GM21723 (cell line): ENCODE measurements around the gene SLC66A3.

Experiments
- ATAC-seq: cut with Tn5 transposase; IDR thresholded peaks from one replicate; pipeline ENCODE4 v1.9.1; 2021; ENCODE audit warnings: mild to moderate bottlenecking, moderate library complexity; ENCODE audit not compliant: unreplicated experiment

SLC66A3 gene

DNA sequence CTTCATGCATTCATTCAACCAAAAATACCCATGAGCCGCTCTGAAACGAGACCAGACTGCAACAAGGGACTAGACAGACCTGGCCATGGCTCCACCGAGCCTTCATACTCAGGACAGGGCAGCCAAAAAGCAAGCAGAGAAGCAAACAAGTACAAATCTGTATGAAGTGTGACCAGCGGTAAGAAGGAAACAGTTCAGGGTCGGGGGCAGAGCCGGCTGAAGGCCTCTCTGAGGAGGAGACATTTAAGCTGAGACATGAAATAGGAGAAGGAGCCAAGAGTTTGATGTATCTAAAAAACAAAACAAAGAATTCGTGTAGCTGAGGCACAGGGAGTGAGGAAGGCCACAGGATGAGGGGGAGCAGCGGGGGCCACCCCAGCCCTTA is 21.3 kb upstream of the SLC66A3 start:
- ATAC-seq: no peak

DNA sequence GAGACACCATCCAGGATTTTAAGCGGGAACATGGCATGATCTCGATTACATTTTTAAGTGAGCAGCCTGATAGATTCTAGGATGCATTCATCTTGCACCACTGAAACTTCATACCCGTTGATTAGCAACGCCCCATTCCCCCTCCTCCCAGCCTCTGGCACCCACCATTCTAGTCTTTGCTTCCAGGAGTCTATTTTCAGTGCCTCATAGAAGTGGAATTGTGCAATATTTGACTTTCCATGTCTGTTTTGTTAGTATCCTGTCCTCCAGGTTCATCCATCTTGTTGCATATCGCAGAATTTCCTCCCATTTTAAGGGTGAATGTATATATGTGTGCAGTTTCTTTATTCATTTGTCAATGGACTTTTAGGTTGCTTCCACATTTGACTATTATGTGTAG is 20.9 kb upstream of the SLC66A3 start:
- ATAC-seq: no peak

DNA sequence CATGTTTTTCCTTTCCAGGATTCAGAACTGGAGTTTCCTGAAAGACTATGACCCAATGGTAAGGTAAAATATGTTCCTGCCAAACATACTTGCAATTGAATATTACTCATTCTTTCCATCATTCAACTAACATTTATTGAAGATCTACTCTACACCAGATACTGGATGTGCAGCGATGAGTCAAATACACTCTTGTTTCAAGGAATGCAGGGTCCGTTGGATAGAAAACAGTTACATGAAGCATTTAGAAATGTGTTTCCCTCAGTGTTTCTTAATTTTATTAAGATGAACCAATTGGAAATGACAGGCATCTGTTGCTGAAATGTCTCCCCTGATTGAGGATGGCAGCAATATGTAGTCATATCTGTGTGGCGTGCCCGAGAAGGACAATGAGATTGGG is 14.8 kb upstream of the SLC66A3 start:
- no peak for ATAC-seq

DNA sequence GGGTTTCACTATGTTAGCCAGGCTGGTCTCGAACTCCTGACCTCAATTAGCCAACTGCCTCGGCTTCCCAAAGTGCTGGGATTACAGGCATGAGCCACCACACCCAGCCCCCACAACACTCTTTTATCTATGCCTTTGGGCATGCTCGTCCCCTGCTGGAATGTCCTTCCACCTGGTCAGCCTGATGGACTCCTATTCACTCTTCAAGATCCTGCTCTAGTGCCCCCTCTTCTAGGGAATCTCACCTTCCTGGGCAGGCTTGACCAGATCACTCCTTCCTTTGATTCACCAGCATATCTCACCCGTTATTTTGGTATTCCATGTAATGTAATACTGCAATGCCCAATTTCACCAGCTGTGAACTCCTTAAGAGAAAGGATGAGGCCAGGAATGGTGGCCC is 13.9 kb upstream of the SLC66A3 start:
- ATAC-seq: no peak

DNA sequence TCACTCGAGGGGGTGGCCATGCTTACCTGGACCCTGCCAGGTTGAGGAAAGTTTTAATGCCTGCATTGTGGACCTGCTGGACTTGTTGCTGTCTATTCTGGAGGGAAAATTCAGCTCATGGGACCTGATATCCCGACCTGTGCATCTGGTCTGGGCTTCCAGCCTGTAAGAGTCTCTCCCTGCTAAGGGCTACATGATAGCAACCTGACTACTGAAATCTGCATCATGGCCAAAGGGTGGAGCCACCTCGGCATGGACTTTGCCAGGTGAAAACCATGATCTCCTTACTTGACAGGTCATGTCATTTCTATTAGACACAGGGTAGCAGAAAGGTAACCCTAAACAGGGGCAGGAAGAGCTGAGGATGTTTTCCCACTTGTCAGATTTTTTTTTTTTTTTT is 12.9 kb upstream of the SLC66A3 start:
- no peak for ATAC-seq

DNA sequence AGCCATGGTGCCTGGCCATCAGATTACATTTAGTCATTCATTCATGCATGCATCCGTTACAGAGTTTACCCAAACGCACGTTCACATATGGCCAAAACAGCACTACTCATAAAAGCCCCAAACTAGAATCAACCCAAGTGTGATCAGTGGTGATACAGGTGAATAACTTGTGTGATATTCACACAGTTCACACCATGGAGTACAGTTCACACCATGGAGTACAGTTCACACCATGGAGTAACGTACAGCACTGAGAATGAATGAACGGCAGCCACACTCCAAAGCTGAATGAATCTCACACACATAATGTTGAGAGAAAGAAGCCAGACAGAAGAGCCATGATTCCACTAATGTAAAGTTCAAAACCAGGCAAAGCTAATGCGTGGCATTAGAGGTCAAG is 12.3 kb upstream of the SLC66A3 start:
- no peak for ATAC-seq

DNA sequence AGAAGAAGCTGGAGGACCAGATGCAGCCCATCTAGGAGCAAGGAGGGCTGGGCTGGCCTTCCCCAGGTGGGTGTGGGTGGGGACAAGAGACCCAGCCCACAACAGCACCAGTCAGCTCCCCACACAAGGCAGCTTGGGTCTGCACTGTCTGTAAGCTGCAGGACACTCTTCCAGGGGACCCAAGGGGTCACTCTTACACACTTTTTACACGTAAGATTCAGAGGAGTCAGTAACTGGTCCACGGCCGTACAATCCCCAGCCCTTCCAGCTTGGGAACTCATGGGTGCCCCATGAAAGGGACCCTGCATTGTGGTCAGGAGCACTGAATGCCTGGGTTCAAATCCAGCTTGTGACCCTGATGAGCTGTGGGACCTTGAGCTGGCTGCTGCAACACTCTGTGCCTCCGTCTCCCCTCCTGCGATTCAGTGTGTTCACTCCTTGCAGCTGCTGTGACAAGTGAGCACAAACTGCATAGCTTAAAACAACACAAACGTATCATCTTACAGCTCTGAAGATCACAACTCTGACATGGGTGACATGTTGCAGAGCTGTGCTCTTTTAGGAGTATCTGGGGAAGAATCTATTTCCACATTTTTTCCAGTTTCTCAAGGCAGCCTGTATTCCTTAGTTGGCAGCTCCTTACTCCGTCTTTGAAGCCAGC is 11.1 kb upstream of the SLC66A3 start:
- ATAC-seq: no peak

DNA sequence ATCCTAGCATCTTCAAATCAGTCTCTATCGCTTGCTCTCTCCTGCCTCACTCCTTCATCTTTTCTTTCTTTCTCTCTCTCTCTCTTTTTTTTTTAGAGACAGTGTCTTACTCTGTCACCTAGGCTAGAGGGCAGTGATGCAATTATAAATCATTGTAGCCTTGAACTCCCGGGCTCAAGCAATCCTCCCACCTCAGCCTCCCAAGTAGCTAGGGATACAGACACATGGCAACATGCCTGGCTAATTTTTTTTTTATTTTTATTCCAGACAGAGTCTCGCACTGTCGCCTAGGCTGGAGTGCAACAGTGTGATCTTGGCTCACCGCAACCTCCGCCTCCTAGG is 10.6 kb upstream of the SLC66A3 start:
- no peak for ATAC-seq

DNA sequence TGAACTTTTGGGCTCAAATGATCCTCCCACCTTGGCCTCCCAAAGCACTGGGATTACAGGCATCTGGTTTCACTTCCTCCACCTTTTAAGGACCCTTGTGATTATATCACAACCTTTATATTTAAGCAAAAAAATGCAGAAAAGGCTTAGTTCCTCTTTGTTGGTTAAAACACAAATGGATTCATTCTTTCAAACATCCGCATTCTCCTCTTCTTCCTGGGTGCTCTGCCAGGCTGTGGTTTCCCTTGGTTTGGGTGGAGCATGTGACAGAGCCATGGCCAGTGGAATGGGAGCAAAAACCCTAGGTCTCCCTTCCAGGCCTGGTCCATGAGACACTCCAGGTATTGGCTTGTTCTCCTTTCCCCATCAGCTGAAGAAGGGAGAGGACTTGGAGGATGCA is 9.9 kb upstream of the SLC66A3 start:
- ATAC-seq: no peak

DNA sequence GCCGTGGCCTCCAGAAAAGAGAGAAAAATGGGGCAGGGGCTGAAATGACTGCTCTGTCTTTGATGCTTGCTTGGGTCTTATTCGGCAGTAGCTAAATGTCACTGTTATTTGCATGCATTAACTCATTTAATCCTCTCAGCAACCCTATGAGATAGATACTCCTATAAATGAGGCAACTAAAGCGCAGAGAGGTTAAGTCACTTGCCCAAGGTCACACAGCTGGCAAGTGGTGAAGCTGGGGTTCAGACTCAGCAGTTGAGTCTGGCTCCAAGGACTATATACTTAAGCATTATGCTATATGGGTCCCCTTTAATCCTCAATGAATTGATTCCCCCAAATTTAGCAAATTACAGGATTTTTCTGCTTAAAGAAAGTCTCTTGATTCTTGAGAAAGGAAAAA is 9.2 kb upstream of the SLC66A3 start:
- no peak for ATAC-seq

DNA sequence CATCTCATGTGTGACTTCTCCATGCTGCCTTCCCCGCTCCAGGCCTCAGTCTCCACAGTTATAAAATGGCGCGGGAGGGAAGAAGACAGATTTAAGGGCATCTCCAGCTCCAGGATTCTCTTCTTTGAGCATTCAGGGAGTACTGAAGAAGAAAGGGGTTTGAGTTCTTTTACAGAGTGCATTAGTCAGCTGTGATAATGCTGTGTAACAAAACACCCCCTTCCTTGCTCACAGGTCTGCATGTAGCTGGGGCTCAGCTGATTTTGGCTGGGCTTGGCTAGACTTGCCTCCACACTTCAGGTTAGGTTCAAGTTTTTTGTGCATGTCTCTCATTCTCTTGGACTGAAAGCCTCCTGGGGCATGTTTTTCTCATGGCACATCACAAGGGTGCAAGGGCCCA is 8.0 kb upstream of the SLC66A3 start:
- no peak for ATAC-seq

DNA sequence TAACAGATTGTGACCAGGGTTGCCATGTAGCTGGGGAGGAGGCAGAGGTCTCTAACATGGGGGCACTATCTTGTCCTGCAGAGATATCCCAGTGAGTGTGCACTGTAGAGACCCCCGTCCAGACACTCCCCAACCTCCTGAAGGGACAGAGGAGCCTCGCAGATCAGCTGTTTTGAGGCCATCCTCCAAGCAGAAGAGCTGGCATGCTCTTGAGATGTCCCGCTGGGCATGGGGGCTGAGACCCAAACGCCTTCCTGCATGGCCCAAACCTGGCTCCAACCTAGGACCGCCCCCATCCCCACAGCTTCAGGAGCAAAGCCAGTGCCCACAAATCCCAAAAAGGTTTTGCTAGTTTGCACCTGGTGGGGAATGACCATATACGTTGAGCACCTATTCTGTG is 2.7 kb upstream of the SLC66A3 start:
- no peak for ATAC-seq

DNA sequence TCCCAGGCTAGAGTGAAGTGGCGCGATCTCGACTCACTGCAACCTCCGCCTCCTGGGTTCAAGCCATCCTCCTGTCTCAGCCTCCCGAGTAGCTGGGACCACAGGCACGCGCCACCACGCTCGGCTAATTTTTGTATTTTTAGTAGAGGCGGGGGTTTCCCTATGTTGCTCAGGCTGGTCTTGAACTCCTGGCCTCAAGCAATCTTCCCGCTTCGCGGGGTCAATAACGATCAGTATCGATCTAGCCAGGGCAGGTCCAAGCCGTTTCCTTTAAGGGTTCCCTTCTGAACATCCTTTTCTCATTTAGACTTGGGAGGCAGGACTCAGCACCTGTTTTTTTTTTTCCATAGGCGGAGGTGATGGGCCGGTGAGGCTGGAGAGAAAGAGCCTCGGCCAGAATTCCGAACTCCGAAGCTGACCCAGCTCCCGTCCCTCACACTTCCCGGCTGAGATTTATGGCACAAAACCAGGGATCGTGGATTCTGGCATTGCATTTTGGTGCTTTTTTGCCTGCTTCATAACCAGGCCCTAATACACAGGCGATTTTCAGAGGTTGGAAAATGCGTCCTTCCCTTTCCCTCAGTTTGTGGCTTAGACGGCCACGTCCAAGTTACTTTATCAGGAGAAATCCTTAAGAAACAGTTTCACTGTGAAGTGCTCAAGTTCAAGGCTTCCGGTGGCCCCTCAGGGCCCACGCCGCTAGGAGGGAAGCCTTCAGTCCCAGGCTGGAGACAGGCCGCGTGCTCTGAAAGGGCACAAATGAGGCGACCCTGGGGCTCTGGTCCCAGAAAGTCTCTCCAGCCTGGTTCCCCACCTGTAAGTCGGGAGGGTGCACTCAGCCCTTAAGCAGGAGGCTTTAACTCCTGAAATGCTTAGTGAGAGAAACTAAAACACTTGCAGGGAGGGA is 998 bp upstream of the SLC66A3 start:
- peak; percentile 22 for ATAC-seq

DNA sequence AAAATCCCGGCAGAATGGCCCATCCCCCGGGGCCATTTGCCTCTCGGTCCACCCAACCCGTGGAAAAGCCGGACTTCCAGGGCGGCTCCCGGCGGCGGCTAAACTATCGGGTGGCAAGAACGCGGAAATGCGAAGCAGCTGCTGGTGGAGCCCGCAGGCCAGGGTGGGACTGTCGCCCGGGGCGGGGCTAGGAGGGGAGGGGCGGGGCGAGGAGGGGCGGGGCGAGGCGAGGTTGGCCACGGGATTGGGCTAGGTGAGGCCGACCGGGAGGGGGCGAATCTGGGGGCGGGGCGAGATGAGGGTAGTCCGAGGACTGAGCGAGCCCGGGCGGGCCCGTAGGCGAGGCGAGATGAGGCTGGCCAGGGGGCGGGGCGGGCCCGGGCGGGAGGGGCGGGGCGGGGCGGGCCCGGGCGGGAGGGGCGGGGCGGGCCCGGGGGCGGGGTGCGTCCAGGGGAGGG is 315 bp upstream of the SLC66A3 start:
- ATAC-seq: peak; percentile 71

DNA sequence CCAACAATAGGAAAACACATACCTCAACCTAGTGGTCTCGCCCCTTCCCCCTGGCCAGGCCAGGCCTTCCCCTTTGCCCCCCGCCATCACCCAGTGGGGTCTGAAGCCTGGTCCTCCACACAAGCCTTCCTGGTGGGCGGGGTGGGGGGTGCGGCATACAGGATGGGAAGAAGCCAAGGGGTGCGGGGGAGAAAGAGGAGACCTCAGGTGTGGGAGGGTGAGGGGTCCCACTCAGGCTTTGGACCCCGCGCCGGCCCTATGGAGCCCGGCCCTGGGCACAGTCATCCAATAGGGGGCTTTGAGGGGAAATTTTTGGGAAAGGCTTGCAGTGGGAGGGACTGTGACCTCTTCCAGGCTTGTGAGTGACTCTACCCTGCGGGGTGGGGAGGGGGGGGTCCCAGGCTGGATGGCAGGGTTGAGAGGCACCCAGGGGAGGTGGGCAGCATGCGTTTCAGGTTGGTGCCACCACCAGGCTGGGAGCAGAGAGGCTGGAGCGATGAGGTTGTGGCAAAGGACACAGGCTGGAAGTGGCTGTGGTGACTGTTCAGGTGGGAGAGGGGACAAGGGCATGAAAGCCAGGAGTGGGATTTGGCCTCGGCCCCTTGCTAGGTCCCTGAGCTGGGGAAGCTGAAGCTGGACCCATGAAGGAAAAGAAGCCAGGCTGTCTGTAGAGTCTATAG is 1.3 kb downstream of the SLC66A3 start:
- ATAC-seq: no peak

DNA sequence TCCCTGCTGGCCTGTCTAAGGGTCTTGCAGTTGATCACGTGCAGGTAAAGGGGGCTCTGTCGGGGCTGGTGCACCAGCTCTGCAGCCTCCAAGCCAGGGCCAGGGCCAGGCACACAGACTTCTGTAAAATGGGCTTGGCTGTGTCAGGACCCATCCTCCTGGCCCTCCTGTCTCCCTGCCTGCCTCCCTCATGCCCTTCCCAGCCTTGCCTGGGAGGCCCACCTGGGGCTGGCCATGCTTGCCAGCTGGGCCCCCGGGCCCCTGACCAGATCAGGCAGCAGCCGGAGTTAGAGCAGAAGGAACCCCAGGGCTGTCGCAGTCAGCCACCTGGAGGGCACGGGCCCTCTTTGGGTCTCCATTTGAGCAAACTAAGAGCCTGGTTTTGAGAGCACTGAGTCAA is 2.0 kb downstream of the SLC66A3 start:
- no peak for ATAC-seq

DNA sequence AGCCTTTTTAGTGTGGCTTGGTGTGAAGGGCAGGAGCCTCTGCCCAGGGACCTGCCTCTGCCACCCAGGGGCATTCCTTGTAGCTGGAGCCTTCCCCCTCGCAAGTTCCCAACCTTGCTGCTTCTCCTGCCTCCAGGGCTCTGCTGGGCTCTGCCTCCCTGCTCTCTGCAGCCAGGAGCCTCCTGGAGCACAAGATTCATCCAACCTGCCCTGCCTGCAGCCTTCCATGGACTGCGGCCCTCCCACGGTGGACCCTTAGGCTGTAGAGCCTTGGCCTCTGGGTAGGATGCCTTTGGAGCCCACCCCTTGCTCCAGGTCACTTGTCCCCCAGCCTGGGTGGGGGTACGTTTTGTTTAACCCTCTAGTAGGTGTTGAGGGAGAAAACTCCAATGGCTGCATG is 2.5 kb downstream of the SLC66A3 start:
- ATAC-seq: no peak

DNA sequence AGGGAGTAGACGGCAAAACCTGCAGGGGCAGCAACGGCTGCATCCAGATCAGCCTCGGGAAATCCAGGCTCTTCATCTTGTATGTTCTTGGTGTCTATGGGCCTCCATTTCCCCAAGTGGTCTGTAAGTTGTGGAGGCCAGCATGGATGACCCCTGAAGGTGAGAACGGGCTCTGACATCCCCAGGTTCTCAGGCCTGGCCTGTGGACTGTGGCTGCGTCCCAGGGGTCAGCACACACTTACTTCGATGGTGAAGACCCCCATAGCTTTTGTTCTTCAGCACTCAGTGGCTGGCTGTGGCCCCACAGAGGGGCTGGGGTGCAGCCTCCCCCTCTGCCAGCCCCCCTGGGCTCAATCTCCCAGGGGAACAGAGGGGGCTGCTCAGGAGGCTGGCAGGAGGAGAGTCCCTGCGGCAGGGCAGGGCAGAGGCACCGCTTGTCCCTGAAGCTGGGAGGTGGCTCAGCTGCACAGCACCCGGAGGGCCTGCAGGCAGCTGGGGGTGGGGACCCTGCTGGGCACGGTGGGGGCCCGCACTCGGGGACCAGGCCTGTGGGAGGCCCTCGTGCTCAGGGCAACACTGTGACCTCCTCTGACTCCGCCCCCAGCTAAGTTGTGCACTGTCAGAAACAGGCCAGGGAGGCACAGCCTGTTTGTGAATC is 3.8 kb downstream of the SLC66A3 start:
- no peak for ATAC-seq

DNA sequence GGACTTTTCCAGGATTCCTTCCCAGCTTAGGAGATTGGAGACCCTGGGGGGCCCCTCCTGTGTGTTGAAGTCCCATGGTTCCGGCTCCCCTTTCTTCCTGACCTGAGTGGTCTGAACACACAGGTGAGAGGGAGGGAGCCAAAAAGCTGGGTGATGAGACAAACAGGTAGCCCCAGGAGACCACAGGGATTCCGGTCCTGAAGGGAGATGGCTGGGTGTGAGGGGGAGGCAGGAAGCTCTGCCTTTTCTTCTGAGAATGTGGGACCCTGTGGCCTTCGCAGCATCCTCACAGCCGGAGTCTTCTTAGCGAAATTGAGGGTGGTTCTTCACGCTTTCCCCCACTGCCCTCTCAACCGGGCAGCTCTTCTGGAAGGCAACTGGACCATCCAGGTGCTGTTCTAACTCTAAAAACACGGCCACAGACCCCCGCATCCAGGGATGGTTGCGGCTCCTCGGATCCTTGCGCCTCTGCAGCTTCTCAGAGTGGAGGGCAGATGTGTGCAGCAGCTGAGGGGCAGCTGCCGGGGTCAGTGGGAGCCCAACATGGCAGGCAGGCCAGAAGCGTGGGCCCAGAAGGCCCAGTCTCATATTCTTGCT is 4.4 kb downstream of the SLC66A3 start:
- ATAC-seq: no peak

DNA sequence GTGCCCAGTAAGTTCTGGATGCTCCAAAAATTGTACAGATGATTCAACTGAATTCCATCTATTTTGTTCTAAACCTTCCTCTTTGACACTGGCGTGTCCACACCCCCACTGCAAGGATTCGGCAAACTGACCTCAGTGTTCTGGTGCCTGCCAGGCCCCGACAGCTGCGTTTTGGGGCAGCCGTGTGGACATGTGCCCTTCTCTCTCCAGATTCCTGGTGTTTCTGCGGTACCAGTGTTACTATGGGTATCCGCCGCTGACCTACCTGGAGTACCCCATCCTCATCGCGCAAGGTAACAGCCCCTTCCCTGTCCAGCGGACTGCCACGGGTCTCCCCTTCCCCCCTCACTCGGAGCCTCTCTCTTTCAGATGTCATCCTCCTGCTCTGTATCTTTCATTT is 5.0 kb downstream of the SLC66A3 start:
- ATAC-seq: no peak
